ENCODE data around the gene RNF13.

The RNF13 gene

DNA sequence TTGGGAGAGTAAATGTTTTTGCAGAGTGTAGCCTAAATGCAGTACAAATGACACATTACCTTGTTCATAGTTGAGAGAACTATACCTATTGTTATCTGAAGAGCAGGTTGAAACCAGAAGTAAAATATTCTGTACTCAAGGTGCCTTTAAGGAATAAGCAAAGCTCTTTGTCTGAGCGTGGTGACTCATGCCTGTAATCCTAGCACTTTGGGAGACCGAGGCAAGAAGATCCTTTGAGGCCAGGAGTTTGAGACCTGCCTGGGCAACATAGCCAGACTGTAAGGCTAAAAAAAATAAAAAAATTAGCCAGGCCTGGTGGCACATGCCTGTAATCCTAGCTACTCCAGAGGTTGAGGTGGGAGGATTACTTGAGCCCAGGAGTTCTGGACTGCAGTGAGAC lies 2.2 kb upstream of the RNF13 start:
- H3K27me3 ChIP-seq (replicated peaks; ENCODE audit: insufficient read depth, low read length), result no peaks in the 10 kb centered on the region; the same call in 1 of the 2 replicates
- TF ChIP-seq EZH2 (optimal IDR thresholded peaks at IDR 0.05; ENCODE audit: low read depth, low read length) (no peak), EZH2phosphoT487 (IDR thresholded peaks at IDR 0.05; ENCODE audit: low read length) (no peak)
- TF ChIP-seq, protein P1, sequence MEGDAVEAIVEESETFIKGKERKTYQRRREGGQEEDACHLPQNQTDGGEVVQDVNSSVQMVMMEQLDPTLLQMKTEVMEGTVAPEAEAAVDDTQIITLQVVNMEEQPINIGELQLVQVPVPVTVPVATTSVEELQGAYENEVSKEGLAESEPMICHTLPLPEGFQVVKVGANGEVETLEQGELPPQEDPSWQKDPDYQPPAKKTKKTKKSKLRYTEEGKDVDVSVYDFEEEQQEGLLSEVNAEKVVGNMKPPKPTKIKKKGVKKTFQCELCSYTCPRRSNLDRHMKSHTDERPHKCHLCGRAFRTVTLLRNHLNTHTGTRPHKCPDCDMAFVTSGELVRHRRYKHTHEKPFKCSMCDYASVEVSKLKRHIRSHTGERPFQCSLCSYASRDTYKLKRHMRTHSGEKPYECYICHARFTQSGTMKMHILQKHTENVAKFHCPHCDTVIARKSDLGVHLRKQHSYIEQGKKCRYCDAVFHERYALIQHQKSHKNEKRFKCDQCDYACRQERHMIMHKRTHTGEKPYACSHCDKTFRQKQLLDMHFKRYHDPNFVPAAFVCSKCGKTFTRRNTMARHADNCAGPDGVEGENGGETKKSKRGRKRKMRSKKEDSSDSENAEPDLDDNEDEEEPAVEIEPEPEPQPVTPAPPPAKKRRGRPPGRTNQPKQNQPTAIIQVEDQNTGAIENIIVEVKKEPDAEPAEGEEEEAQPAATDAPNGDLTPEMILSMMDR (IDR thresholded peaks at IDR 0.05; ENCODE audit: low read length), result no peak
- peaks cover 31% of the 10 kb centered on the region for H3K4me1 ChIP-seq (ENCODE audit: low read length)
- H3K79me2 ChIP-seq (ENCODE audit: low read length), result peaks cover 27% of the 10 kb centered on the region
- no peaks in the 10 kb centered on the region for H3K9me3 ChIP-seq (replicated peaks; ENCODE audit: insufficient read depth, low read length)
- H3K4me3 ChIP-seq (ENCODE audit: low read length), result no peak overlapping the region
- H4K20me1 ChIP-seq (ENCODE audit: insufficient read depth, low read length), result no peaks in the 10 kb centered on the region
- H3K9ac ChIP-seq (ENCODE audit: low read length), result no peak overlapping the region
- no peaks in the 10 kb centered on the region for H3K9me2 ChIP-seq (replicated peaks; ENCODE audit: insufficient read depth, low read length)
- H3K27ac ChIP-seq (ENCODE audit: low read length), result no peak overlapping the region
- H2AFZ ChIP-seq (ENCODE audit: low read length), result no peak overlapping the region
- no peak overlapping the region for H3K4me2 ChIP-seq (ENCODE audit: low read depth, low read length)
- DNase-seq, result no peak
- peaks cover 2% of the 10 kb centered on the region; the same call in 1 of the 2 replicates for H3F3A ChIP-seq (ENCODE audit: insufficient read depth, low read length)
- no peaks in the 10 kb centered on the region for H3K36me3 ChIP-seq (replicated peaks; ENCODE audit: insufficient read depth, low read length)

DNA sequence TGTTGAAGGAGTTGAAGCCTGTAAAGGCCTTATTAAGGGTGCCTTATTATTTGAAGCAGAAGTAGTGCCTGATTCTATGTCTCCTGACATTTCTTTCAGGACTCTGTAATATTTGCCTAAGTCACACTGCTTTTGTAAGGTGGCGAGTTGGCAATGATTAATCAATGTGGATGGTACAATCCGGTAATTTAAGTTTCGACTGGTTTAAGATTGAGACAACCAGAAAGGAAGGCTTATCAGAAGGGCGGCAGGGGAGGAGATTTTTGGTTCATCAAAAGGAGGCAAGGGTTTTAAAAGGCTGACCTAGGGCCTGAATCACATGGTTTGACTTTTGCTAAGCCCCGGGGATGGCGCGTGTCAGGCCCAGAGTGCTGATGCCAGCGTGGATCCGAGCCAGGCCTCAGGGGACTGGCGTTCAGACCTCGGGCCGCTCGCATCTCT lies 830 bp upstream of the RNF13 start:
- no peaks in the 10 kb centered on the region; the same call in 1 of the 2 replicates for H3K27me3 ChIP-seq (replicated peaks; ENCODE audit: insufficient read depth, low read length)
- peak overlapping the region; percentile 64 for H3K4me2 ChIP-seq (ENCODE audit: low read depth, low read length)
- no peaks in the 10 kb centered on the region for H4K20me1 ChIP-seq (ENCODE audit: insufficient read depth, low read length)
- peaks cover 21% of the 10 kb centered on the region for H3K4me1 ChIP-seq (ENCODE audit: low read length)
- peak overlapping the region; percentile 69; the same call in 1 of the 2 replicates for H3K27ac ChIP-seq (ENCODE audit: low read length)
- H3F3A ChIP-seq (ENCODE audit: insufficient read depth, low read length), result peaks cover 2% of the 10 kb centered on the region; the same call in 1 of the 2 replicates
- H2AFZ ChIP-seq (ENCODE audit: low read length), result peak overlapping the region; percentile 80
- no peak for DNase-seq
- H3K36me3 ChIP-seq (replicated peaks; ENCODE audit: insufficient read depth, low read length), result no peaks in the 10 kb centered on the region
- no peaks in the 10 kb centered on the region for H3K9me2 ChIP-seq (replicated peaks; ENCODE audit: insufficient read depth, low read length)
- no peaks in the 10 kb centered on the region for H3K9me3 ChIP-seq (replicated peaks; ENCODE audit: insufficient read depth, low read length)
- H3K79me2 ChIP-seq (ENCODE audit: low read length), result peaks cover 41% of the 10 kb centered on the region
- H3K4me3 ChIP-seq (ENCODE audit: low read length), result peak overlapping the region; percentile 89
- TF ChIP-seq EZH2 (optimal IDR thresholded peaks at IDR 0.05; ENCODE audit: low read depth, low read length) (no peak), EZH2phosphoT487 (IDR thresholded peaks at IDR 0.05; ENCODE audit: low read length) (no peak)
- TF ChIP-seq, protein P1 (IDR thresholded peaks at IDR 0.05; ENCODE audit: low read length), result no peak
- peak overlapping the region; percentile 73 for H3K9ac ChIP-seq (ENCODE audit: low read length)

DNA sequence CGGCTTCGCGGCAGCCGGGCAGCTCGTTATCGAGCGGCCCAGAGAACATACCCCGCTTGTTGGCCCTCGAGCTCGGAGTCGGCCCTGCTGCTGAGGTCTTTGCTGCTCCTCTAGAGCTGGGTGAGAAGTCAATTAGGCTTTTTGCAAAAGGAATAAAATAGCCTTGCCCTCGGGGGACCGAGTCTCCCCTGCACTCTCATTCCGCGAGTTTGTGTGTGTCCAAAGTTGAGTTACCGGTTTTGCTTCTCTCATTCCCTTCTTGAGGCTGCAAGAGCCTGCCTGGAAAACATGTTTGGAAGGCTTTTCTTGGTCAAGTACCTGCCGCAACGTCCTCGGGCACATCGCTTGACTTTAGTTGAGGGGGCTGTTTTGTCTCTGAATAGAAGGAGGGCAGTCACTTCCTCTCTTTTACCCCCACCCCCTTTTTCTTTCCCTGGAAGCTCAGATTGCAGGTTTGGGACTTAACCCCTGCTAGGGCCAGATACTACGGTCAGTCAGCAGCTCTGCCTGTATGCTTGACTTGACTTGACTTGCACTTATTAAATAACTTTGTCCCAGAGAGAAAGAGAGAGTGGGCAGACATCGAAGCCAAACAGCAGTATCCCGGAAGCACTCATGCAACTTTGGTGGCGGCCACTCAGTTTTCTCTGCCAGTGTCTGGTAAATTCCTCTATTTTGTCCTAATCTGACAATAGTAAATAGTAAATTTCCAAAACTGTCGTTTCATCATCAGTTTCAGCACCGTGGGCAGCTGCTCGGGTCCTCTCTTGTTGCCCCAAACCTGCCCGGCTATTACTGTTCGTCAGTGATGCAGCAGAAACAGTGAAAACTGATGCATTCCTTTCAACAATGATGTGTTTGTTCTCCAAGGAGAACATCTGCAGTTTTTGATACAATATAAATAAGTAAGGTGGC lies 609 bp downstream of the RNF13 start:
- Histone ChIP-seq H3K27me3 (replicated peaks; ENCODE audit: insufficient read depth, low read length) (no peaks in the 10 kb centered on the region; the same call in 1 of the 2 replicates), H2AFZ (ENCODE audit: low read length) (peak overlapping the region; percentile 80), H3K4me2 (ENCODE audit: low read depth, low read length) (peak overlapping the region; percentile 64), H4K20me1 (ENCODE audit: insufficient read depth, low read length) (no peaks in the 10 kb centered on the region), H3K9ac (ENCODE audit: low read length) (peak overlapping the region; percentile 73), H3K79me2 (ENCODE audit: low read length) (peaks cover 55% of the 10 kb centered on the region), H3K9me3 (replicated peaks; ENCODE audit: insufficient read depth, low read length) (no peaks in the 10 kb centered on the region), H3K4me1 (ENCODE audit: low read length) (peaks cover 17% of the 10 kb centered on the region; the same call in 1 of the 2 replicates), H3K27ac (ENCODE audit: low read length) (peak overlapping the region; percentile 69), H3K9me2 (replicated peaks; ENCODE audit: insufficient read depth, low read length) (no peaks in the 10 kb centered on the region), H3K4me3 (ENCODE audit: low read length) (peak overlapping the region; percentile 89), H3K36me3 (replicated peaks; ENCODE audit: insufficient read depth, low read length) (no peaks in the 10 kb centered on the region), H3F3A (ENCODE audit: insufficient read depth, low read length) (peaks cover 2% of the 10 kb centered on the region; the same call in 1 of the 2 replicates)
- TF ChIP-seq, protein P1 (IDR thresholded peaks at IDR 0.05; ENCODE audit: low read length), result no peak
- TF ChIP-seq EZH2phosphoT487 (IDR thresholded peaks at IDR 0.05; ENCODE audit: low read length), result no peak
- TF ChIP-seq EZH2 (optimal IDR thresholded peaks at IDR 0.05; ENCODE audit: low read depth, low read length), result no peak
- peak; percentile 15 for DNase-seq

Data from MM.1S (cell line).